Naive thymus-derived CD4-positive, alpha-beta T cell (primary cell): Measurements from ENCODE around the gene PFDN5. TPM values are rescaled to one million over a fixed set of nuclear protein-coding genes. Genes with fewer than 3 reads are reported as not detected.
A peak's percentile ranks its signal among the peaks of the same experiment; 100 is the strongest.

Experiments
- ATAC-seq: fragments of 150-1000 bp; cut with Tn5 transposase; 2 replicates; pipeline ENCODE4 v1.10.0; 2021; ENCODE audit warnings: mild to moderate bottlenecking, moderate library complexity
- CTCF ChIA-PET: fragments of 350-600 bp; sonication (Branson Sonifier 250); formaldehyde crosslinking; loops from one replicate; lab custom pipeline; 2021; ENCODE audit warnings: antibody characterized with exemption; lab: Charles Lee
- POLR2A ChIA-PET: fragments of 350-600 bp; sonication (Branson Sonifier 250); formaldehyde crosslinking; loops from one replicate; lab custom pipeline; 2021; ENCODE audit warnings: antibody characterized with exemption, inconsistent platforms; lab: Charles Lee
- DNase-seq, 9 donors: peaks; one replicate each; pipeline versions ENCODE4 v3.0.0 to v3.0.0-alpha.2; 2020 to 2022; ENCODE audit warnings: mixed read lengths in 1 of 9
- H3K27ac ChIP-seq: one replicate; pipeline ENCODE4 v1.7.0; 2013; ENCODE audit warnings: mild to moderate bottlenecking, low read depth, low read length, moderate library complexity
- H3K27me3 ChIP-seq, 2 donors: one replicate each; pipeline ENCODE4 v1.7.0; 2013; ENCODE audit warnings: low read length in 2 of 2, mild to moderate bottlenecking in 2 of 2, moderate library complexity in 2 of 2; ENCODE audit not compliant: control insufficient read depth in 2 of 2, insufficient read depth in 2 of 2
- H3K36me3 ChIP-seq, 3 experiments: 1 replicate in 2 of 3; 2 replicates in 1 of 3; pipeline ENCODE4 v1.7.0; 2013; ENCODE audit warnings: low read length in 3 of 3, mild to moderate bottlenecking in 3 of 3, moderate library complexity in 1 of 3; ENCODE audit not compliant: insufficient read depth in 3 of 3, control insufficient read depth in 2 of 3
- H3K4me1 ChIP-seq, 2 donors: one replicate each; pipeline ENCODE4 v1.7.0; 2013; ENCODE audit warnings: low read length in 2 of 2, mild to moderate bottlenecking in 2 of 2, moderate library complexity in 1 of 2; ENCODE audit not compliant: control insufficient read depth in 2 of 2, insufficient read depth in 2 of 2
- H3K4me3 ChIP-seq: 2 replicates; pipeline ENCODE4 v1.7.0; 2013; ENCODE audit warnings: mild to moderate bottlenecking, low read length
- H3K9me3 ChIP-seq, 3 experiments: 1 replicate in 2 of 3; 2 replicates in 1 of 3; pipeline ENCODE4 v1.7.0; 2013; ENCODE audit warnings: low read length in 3 of 3; ENCODE audit not compliant: control insufficient read depth in 2 of 3
- H3K27ac Mint-ChIP-seq, 9 donors: one replicate each; pipeline ENCODE4 v1.8.0; 2020 to 2022; ENCODE audit warnings: mixed read lengths in 9 of 9, mild to moderate bottlenecking in 8 of 9, moderate library complexity in 5 of 9, inconsistent platforms in 2 of 9
- H3K27me3 Mint-ChIP-seq, 5 donors: one replicate each; pipeline ENCODE4 v1.8.0; 2021 to 2022; ENCODE audit warnings: mixed read lengths in 5 of 5, mild to moderate bottlenecking in 1 of 5
- H3K36me3 Mint-ChIP-seq, 5 donors: one replicate each; pipeline ENCODE4 v1.8.0; 2020 to 2022; ENCODE audit warnings: mixed read lengths in 5 of 5, mild to moderate bottlenecking in 3 of 5, inconsistent platforms in 1 of 5
- H3K4me1 Mint-ChIP-seq, 7 donors: one replicate each; pipeline ENCODE4 v1.8.0; 2020 to 2022; ENCODE audit warnings: mixed read lengths in 7 of 7, mild to moderate bottlenecking in 3 of 7, inconsistent platforms in 1 of 7
- H3K4me3 Mint-ChIP-seq, 10 donors: one replicate each; pipeline ENCODE4 v1.8.0; 2020 to 2022; ENCODE audit warnings: mild to moderate bottlenecking in 10 of 10, mixed read lengths in 10 of 10, moderate library complexity in 6 of 10, inconsistent platforms in 2 of 10
- H3K9me3 Mint-ChIP-seq, 11 donors: one replicate each; pipeline ENCODE4 v1.8.0; 2020 to 2022; ENCODE audit warnings: mixed read lengths in 11 of 11, mild to moderate bottlenecking in 4 of 11, inconsistent platforms in 1 of 11, moderate library complexity in 1 of 11
- intact Hi-C, 2 donors: fragments of 100-400 bp; cut with micrococcal nuclease; formaldehyde crosslinking; loops; one replicate each; pipeline ENCODE4 v1.15.1; 2023
- polyA plus RNA-seq, 2 donors: library from polyadenylated mRNA; unstranded; fragments of 300-500 nt; fragmentation: Illumina TruSeq; gene quantifications; one replicate each; pipeline ENCODE4 v1.2.3, GENCODE V29; 2021
- total RNA-seq, 6 experiments: library from RNA in 5 of 6; stranded (reverse) in 5 of 6; gene quantifications; 1 replicate in 5 of 6; 2 replicates in 1 of 6; pipeline ENCODE4 v1.2.3 and lab custom pipeline; 2021 to 2026

Gene PFDN5
- total RNA-seq, result 100 to 1,000 TPM; 323 to 785 (median 692) TPM
- polyA plus RNA-seq, result 1,000 to 10,000 TPM; 1,766 to 1,956 TPM
- total RNA-seq (lab: John Stamatoyannopoulos, UW), result 10.4 reads per million, percentile 36 among the genes with 10 or more reads in this experiment

DNA sequence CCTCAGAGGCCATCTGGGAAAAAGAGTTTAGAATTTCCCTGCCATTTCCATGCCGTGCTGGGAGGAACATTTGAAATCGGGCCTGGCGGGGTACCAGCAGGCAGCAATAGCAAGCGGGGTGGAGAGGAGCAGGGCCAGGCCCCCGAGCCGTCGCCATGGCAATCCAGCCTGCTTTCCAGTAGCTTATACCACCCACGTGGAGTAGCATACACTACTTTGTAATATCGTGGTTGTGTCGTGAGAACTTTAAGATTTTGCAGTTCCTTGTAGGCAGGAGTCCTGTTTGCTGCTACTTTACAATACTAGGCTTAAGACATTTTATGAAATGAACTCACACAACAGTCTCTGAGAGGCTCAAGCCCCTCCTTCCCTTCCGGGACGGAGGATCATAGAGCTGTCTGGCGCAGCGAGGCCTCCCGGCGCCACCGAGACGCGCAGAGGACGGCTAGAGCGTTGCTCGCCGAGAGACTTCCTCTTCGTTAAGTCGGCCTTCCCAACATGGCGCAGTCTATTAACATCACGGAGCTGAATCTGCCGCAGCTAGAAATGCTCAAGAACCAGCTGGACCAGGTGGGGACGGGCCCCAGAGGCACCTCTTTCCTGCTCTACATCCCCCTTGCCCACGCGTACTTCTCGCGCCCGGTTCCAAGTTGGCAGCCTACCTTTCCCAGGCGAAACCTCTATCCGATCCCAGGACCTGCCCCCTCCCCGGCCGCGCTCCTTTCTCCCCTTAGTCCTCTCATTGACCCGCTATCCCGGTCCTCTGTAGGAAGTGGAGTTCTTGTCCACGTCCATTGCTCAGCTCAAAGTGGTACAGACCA lies at the start of gene PFDN5:
Gene PFDN5, plus strand, starts transcription at position 473 of the 821 bp plus-strand sequence. Its CDS starts 26 bp downstream, at position 499.
- no peaks in the 10 kb centered on the region for H3K27me3 Mint-ChIP-seq
- no peaks in the 10 kb centered on the region for H3K9me3 ChIP-seq
- peaks cover 24 to 28% of the 10 kb centered on the region in 2 donors for H3K4me1 ChIP-seq
- H3K36me3 Mint-ChIP-seq, result peaks cover 0 to 15% (median 8%) of the 10 kb centered on the region in 5 donors
- no peaks in the 10 kb centered on the region for H3K27me3 ChIP-seq
- H3K27ac ChIP-seq, result peak within 1 kb of the TSS; percentile 94
- no peaks in the 10 kb centered on the region for H3K9me3 Mint-ChIP-seq
- H3K27ac Mint-ChIP-seq, result peak within 1 kb of the TSS; percentile 96 to 99 (median 98)
- peaks cover 27 to 62% (median 37%) of the 10 kb centered on the region in 7 donors for H3K4me1 Mint-ChIP-seq
- CTCF ChIA-PET, result interaction anchor here (0.6 to 2.4 kb wide), 13 partner anchors 10 to 1247 kb away, joined by 3 to 18 read pairs (median 3); partner anchors contain the start of genes AAAS, ATP5MC2 and TARBP2
- POLR2A ChIA-PET, result interaction anchor here (0.6 to 8.0 kb wide), 36 partner anchors 12 to 289 kb away, joined by 3 to 81 read pairs (median 4); partner anchors contain the start of genes AAAS, CSAD, EIF4B and ITGB7
- peak within 1 kb of the TSS; percentile 85 for H3K4me3 ChIP-seq
- ATAC-seq (peak; percentile 95), DNase-seq (peak; percentile 71 to 94 (median 88))
- H3K4me3 Mint-ChIP-seq, result peak within 1 kb of the TSS; percentile 91 to 100 (median 98)
- intact Hi-C loops, result loop anchor here (1.0 to 5.0 kb wide), 15 partner anchors 26 to 382 kb away; partner anchors contain the start of genes AAAS (in 2 of the 2), ATP5MC2 (in 2 of the 2), CSAD (in 2 of the 2) and EIF4B (in 2 of the 2)
- peaks cover 0 to 24% (median 3%) of the 10 kb centered on the region in 3 experiments for H3K36me3 ChIP-seq

DNA sequence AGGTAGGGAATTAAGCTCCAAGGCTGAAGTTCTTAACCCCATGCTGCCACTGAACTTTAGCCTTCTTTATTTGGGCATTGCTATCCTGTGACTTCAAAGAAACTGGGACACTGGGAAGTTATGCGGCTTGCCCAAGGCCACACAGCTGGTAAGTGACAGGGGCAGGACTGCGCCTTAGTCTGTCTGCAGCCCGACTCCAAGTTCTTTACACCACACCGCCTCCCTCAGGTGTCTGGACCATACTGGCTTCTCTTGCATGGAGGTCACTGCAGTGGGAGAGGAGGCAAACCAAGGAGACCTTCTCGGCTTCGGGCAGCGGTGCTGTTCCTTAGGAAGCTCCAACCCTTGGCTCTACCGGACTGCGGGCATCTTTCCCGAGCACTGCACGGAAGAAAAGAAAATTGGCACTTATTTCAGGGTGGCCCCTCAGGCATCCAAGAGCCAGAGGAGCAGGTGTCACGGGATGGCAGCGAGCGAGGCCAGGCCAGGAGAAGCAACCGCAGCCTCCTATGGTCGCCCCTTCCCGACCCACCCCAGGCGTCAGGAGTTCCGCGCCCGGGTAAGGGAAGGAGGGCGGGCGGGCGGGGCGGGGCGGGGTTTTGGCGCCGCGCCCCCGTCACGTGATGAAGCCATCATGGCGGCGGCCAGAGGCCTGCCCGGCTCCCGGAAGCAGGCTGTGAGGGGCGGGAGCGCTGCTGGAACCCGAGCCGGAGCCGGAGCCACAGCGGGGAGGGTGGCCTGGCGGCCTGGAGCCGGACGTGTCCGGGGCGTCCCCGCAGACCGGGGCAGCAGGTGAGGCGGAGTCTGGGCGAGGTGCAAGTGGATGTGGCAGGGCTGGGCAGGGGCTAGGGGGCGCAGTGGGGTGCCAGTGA lies 43.6 kb upstream of the PFDN5 start:
- peak overlapping the region; percentile 95 for H3K4me3 ChIP-seq
- Mint-ChIP-seq H3K4me3 (peak overlapping the region; percentile 89 to 98 (median 96)), H3K4me1 (peaks cover 37 to 59% (median 48%) of the 10 kb centered on the region in 7 donors), H3K36me3 (peaks cover 0 to 7% (median 3%) of the 10 kb centered on the region in 5 donors), H3K9me3 (no peaks in the 10 kb centered on the region), H3K27ac (peak overlapping the region; percentile 84 to 97 (median 94)), H3K27me3 (no peaks in the 10 kb centered on the region)
- no peaks in the 10 kb centered on the region for H3K27me3 ChIP-seq
- no peaks in the 10 kb centered on the region for H3K9me3 ChIP-seq
- DNase-seq (peak; percentile 58 to 81 (median 69)), ATAC-seq (peak; percentile 90)
- intact Hi-C loops, result loop anchor here (1.0 to 5.0 kb wide), 12 partner anchors 17 to 244 kb away; partner anchors contain the start of genes CSAD (in 2 of the 2), ESPL1 (in 2 of the 2), RARG (in 2 of the 2) and ZNF740 (in 2 of the 2)
- ChIA-PET POLR2A (interaction anchor here (0.7 to 3.6 kb wide), 18 partner anchors 8 to 92 kb away, joined by 3 to 28 read pairs (median 4); partner anchors contain the start of genes CSAD, ESPL1, ITGB7 and PFDN5), CTCF (interaction anchor here (0.6 to 10.0 kb wide), 14 partner anchors 10 to 94 kb away, joined by 3 to 121 read pairs (median 4); partner anchors contain the start of gene AAAS)
- H3K27ac ChIP-seq, result peak overlapping the region; percentile 95
- H3K36me3 ChIP-seq, result peaks cover 5 to 18% (median 6%) of the 10 kb centered on the region in 3 experiments
- peaks cover 26 to 38% of the 10 kb centered on the region in 2 donors for H3K4me1 ChIP-seq

DNA sequence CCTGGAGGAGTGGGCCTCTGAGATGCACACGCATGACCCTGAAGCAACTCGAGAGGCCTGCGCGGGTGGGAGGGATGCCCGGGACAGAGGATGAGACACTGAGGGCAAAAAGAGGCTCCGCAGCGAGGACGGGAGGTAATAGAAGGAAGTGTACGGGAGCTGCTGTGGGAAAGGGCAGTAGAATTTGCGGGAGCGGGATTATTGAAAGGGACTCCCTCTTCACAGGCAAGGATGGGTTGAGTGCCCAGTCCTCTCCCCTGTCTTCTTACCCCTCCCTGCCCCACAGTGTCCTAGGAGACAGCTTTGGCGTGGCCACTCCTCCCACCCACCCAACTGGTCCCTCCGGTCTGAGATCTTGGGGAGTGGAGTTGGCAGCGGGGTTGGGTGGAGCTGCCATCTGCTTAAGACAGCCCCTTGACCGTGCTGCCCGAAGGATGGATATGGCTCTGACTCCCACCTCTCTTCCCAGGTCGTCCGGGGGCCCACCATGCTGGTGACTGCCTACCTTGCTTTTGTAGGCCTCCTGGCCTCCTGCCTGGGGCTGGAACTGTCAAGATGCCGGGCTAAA lies 42.9 kb upstream of the PFDN5 start:
- CTCF ChIA-PET, result interaction anchor here (0.9 to 10.0 kb wide), 5 partner anchors 15 to 72 kb away, joined by 3 to 121 read pairs (median 4); no protein-coding TSS in a partner anchor

DNA sequence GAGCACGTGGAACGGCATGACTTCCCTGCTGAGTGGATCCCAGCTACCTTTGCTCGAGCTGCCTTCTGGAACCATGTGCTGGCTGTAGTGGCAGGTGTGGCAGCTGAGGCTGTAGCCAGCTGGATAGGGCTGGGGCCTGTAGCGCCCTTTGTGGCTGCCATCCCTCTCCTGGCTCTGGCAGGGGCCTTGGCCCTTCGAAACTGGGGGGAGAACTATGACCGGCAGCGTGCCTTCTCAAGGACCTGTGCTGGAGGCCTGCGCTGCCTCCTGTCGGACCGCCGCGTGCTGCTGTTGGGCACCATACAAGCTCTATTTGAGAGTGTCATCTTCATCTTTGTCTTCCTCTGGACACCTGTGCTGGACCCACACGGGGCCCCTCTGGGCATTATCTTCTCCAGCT lies 42.0 kb upstream of the PFDN5 start:
- Histone ChIP-seq H3K9me3 (no peaks in the 10 kb centered on the region), H3K36me3 (peaks cover 5 to 18% (median 6%) of the 10 kb centered on the region in 3 experiments), H3K27ac (peak overlapping the region; percentile 95), H3K4me3 (peak overlapping the region; percentile 95), H3K4me1 (peaks cover 26 to 38% of the 10 kb centered on the region in 2 donors), H3K27me3 (no peaks in the 10 kb centered on the region)
- intact Hi-C loops, result loop anchor here in 1 of 2 donors (5.0 kb wide), 1 partner anchor 246 kb away; the partner anchor contains the start of gene EIF4B
- Mint-ChIP-seq H3K36me3 (peaks cover 0 to 7% (median 3%) of the 10 kb centered on the region in 5 donors), H3K4me3 (peak overlapping the region; percentile 89 to 98 (median 96)), H3K4me1 (peaks cover 37 to 60% (median 48%) of the 10 kb centered on the region in 7 donors), H3K27ac (peak overlapping the region; percentile 46 to 96 (median 90)), H3K27me3 (no peaks in the 10 kb centered on the region), H3K9me3 (no peaks in the 10 kb centered on the region)
- DNase-seq (no peak), ATAC-seq (no peak)
- ChIA-PET CTCF (interaction anchor here (1.1 to 10.0 kb wide), 4 partner anchors 14 to 96 kb away, joined by 3 to 121 read pairs (median 6); no protein-coding TSS in a partner anchor), POLR2A (interaction anchor here (1.0 to 3.6 kb wide), 4 partner anchors 18 to 46 kb away, joined by 3 to 28 read pairs (median 12); partner anchors contain the start of gene ITGB7)

More for the DNA sequence above, 42.9 kb upstream of the PFDN5 start:
- POLR2A ChIA-PET, result interaction anchor here (0.7 to 3.6 kb wide), 9 partner anchors 15 to 45 kb away, joined by 3 to 28 read pairs (median 9); partner anchors contain the start of genes ESPL1, ITGB7 and PFDN5
- Mint-ChIP-seq H3K4me3 (peak overlapping the region; percentile 89 to 98 (median 96)), H3K9me3 (no peaks in the 10 kb centered on the region), H3K27ac (peak overlapping the region; percentile 84 to 96 (median 94)), H3K4me1 (peaks cover 37 to 60% (median 48%) of the 10 kb centered on the region in 7 donors), H3K27me3 (no peaks in the 10 kb centered on the region), H3K36me3 (peaks cover 0 to 7% (median 3%) of the 10 kb centered on the region in 5 donors)
- peaks cover 26 to 38% of the 10 kb centered on the region in 2 donors for H3K4me1 ChIP-seq
- H3K4me3 ChIP-seq, result peak overlapping the region; percentile 95
- H3K27ac ChIP-seq, result peak overlapping the region; percentile 95
- ATAC-seq, result no peak
- no peaks in the 10 kb centered on the region for H3K9me3 ChIP-seq
- no peak for DNase-seq
- H3K27me3 ChIP-seq, result no peaks in the 10 kb centered on the region
- peaks cover 5 to 18% (median 6%) of the 10 kb centered on the region in 3 experiments for H3K36me3 ChIP-seq
- intact Hi-C loops, result loop anchor here (1.0 to 5.0 kb wide), 8 partner anchors 16 to 245 kb away; partner anchors contain the start of genes ESPL1 (in 2 of the 2), AAAS (in 1 of the 2), CSAD (in 1 of the 2) and EIF4B (in 1 of the 2)
